WTC11 (cell line): Measurements from ENCODE around the gene CALY. TPM values are rescaled to one million over a fixed set of nuclear protein-coding genes. Genes with fewer than 3 reads are reported as not detected.

ENCODE experiments used
- ATAC-seq: fragments of 200-7000 bp; cut with Tn5 transposase; 2 replicates; pipeline ENCODE4 v1.10.0; 2021; ENCODE audit warnings: mild to moderate bottlenecking, moderate library complexity
- CTCF ChIA-PET: fragments of 300-600 bp; sonication (Branson Sonifier 250); formaldehyde crosslinking; loops from one replicate; lab custom pipeline; 2021; ENCODE audit warnings: antibody characterized with exemption; lab: Charles Lee
- POLR2A ChIA-PET: fragments of 350-600 bp; sonication (Branson Sonifier 250); formaldehyde crosslinking; loops from one replicate; lab custom pipeline; 2021; ENCODE audit warnings: antibody characterized with exemption; lab: Charles Lee
- DNase-seq: peaks from one replicate; pipeline ENCODE4 v3.0.0; 2021; ENCODE audit warnings: low spot score
- H3K27ac Mint-ChIP-seq: 2 replicates; pipeline ENCODE4 v1.8.0; 2021; ENCODE audit warnings: mixed read lengths
- H3K27me3 Mint-ChIP-seq: 2 replicates; pipeline ENCODE4 v1.8.0; 2021; ENCODE audit warnings: low read depth, mild to moderate bottlenecking, moderate library complexity, mixed read lengths
- H3K36me3 Mint-ChIP-seq: 2 replicates; pipeline ENCODE4 v1.8.0; 2021; ENCODE audit warnings: mixed read lengths
- H3K4me1 Mint-ChIP-seq: 2 replicates; pipeline ENCODE4 v1.8.0; 2022; ENCODE audit warnings: mixed read lengths
- H3K4me3 Mint-ChIP-seq: 2 replicates; pipeline ENCODE4 v1.8.0; 2021; ENCODE audit warnings: mild to moderate bottlenecking, moderate library complexity, mixed read lengths
- H3K9me3 Mint-ChIP-seq: 2 replicates; pipeline ENCODE4 v1.8.0; 2021; ENCODE audit warnings: mixed read lengths
- CTCF ChIP-seq: fragments of 200-600 bp; IDR thresholded peaks from 2 replicates; pipeline ENCODE4 v1.8.0; 2022; ENCODE audit warnings: antibody characterized with exemption
- ESRRA ChIP-seq: sonication (generic); formaldehyde crosslinking; IDR thresholded peaks from 2 replicates; pipeline ENCODE4 v1.8.1; 2022; ENCODE audit warnings: mild to moderate bottlenecking, missing genetic modification reagents, borderline replicate concordance
- ETV6 ChIP-seq: sonication (generic); formaldehyde crosslinking; IDR thresholded peaks from 2 replicates; pipeline ENCODE4 v1.8.1; 2022; ENCODE audit warnings: mild to moderate bottlenecking, missing genetic modification reagents
- FOXJ3 ChIP-seq: sonication (generic); formaldehyde crosslinking; IDR thresholded peaks from 2 replicates; pipeline ENCODE4 v1.9.0; 2021; ENCODE audit warnings: missing genetic modification reagents, mild to moderate bottlenecking, borderline replicate concordance
- GTF2I ChIP-seq: fragments of 250-450 bp; sonication (Bioruptor Pico); conservative IDR thresholded peaks from 2 replicates; pipeline ENCODE4 v1.4.0; 2021; ENCODE audit warnings: mild to moderate bottlenecking
- HMGXB4 ChIP-seq: sonication (generic); formaldehyde crosslinking; IDR thresholded peaks from 2 replicates; pipeline ENCODE4 v1.8.1; 2023; ENCODE audit warnings: mild to moderate bottlenecking, moderate library complexity, missing genetic modification reagents
- IRF2 ChIP-seq: sonication (generic); formaldehyde crosslinking; IDR thresholded peaks from 2 replicates; pipeline ENCODE4 v1.8.0; 2022; ENCODE audit warnings: low read depth, missing genetic modification reagents, borderline replicate concordance
- NFATC4 ChIP-seq: fragments of 250-450 bp; sonication (Bioruptor Pico); IDR thresholded peaks from 2 replicates; pipeline ENCODE4 v1.9.0; 2021; ENCODE audit warnings: mild to moderate bottlenecking
- NR1H2 ChIP-seq: sonication (generic); formaldehyde crosslinking; IDR thresholded peaks from 2 replicates; pipeline ENCODE4 v1.9.0; 2021; ENCODE audit warnings: mild to moderate bottlenecking, moderate library complexity, missing genetic modification reagents
- PRRX2 ChIP-seq: fragments of 250-450 bp; sonication (Bioruptor Pico); IDR thresholded peaks from 2 replicates; pipeline ENCODE4 v1.8.0; 2021; ENCODE audit warnings: mild to moderate bottlenecking
- ZNF263 ChIP-seq: sonication (generic); formaldehyde crosslinking; IDR thresholded peaks from 2 replicates; pipeline ENCODE4 v1.8.1; 2022; ENCODE audit warnings: low read depth, mild to moderate bottlenecking, moderate library complexity, missing genetic modification reagents
- ZNF281 ChIP-seq: sonication (generic); formaldehyde crosslinking; IDR thresholded peaks from 2 replicates; pipeline ENCODE4 v1.8.0; 2023; ENCODE audit warnings: mild to moderate bottlenecking, missing genetic modification reagents
- ZNF396 ChIP-seq: fragments of 250-450 bp; sonication (Bioruptor Pico); IDR thresholded peaks from 2 replicates; pipeline ENCODE4 v1.8.0; 2021; ENCODE audit warnings: mild to moderate bottlenecking, moderate library complexity, borderline replicate concordance
- total RNA-seq: library from RNA; stranded (reverse); gene quantifications from 3 replicates; pipeline ENCODE4 v1.2.3, GENCODE V29; 2021
- TF ChIP-seq, protein P1 (sequence below): sonication (generic); formaldehyde crosslinking; IDR thresholded peaks from 2 replicates; pipeline ENCODE4 v1.8.0; 2023; ENCODE audit warnings: missing genetic modification reagents, mild to moderate bottlenecking, borderline replicate concordance
- TF ChIP-seq, protein P2 (sequence below): sonication (generic); formaldehyde crosslinking; IDR thresholded peaks from 2 replicates; pipeline ENCODE4 v1.8.0; 2023; ENCODE audit warnings: missing genetic modification reagents
- TF ChIP-seq, protein P3 (sequence below): fragments of 250-450 bp; sonication (Bioruptor Pico); IDR thresholded peaks from 2 replicates; pipeline ENCODE4 v1.8.0; 2021; ENCODE audit warnings: mild to moderate bottlenecking
- TF ChIP-seq, protein P4 (sequence below): sonication (generic); formaldehyde crosslinking; IDR thresholded peaks from 2 replicates; pipeline ENCODE4 v1.8.1; 2023; ENCODE audit warnings: mild to moderate bottlenecking, missing genetic modification reagents, moderate library complexity
- TF ChIP-seq, protein P5 (sequence below): sonication (generic); formaldehyde crosslinking; conservative IDR thresholded peaks from 2 replicates; pipeline ENCODE4 v1.8.1; 2022; ENCODE audit warnings: mild to moderate bottlenecking, missing genetic modification reagents

Gene CALY
- total RNA-seq, 1 experiment from 2014 or later: 0.63 TPM

GRCh38 chr10:133343558-133343957, 6.9 kb upstream of the CALY start (continued):
- TF ChIP-seq, protein P1, sequence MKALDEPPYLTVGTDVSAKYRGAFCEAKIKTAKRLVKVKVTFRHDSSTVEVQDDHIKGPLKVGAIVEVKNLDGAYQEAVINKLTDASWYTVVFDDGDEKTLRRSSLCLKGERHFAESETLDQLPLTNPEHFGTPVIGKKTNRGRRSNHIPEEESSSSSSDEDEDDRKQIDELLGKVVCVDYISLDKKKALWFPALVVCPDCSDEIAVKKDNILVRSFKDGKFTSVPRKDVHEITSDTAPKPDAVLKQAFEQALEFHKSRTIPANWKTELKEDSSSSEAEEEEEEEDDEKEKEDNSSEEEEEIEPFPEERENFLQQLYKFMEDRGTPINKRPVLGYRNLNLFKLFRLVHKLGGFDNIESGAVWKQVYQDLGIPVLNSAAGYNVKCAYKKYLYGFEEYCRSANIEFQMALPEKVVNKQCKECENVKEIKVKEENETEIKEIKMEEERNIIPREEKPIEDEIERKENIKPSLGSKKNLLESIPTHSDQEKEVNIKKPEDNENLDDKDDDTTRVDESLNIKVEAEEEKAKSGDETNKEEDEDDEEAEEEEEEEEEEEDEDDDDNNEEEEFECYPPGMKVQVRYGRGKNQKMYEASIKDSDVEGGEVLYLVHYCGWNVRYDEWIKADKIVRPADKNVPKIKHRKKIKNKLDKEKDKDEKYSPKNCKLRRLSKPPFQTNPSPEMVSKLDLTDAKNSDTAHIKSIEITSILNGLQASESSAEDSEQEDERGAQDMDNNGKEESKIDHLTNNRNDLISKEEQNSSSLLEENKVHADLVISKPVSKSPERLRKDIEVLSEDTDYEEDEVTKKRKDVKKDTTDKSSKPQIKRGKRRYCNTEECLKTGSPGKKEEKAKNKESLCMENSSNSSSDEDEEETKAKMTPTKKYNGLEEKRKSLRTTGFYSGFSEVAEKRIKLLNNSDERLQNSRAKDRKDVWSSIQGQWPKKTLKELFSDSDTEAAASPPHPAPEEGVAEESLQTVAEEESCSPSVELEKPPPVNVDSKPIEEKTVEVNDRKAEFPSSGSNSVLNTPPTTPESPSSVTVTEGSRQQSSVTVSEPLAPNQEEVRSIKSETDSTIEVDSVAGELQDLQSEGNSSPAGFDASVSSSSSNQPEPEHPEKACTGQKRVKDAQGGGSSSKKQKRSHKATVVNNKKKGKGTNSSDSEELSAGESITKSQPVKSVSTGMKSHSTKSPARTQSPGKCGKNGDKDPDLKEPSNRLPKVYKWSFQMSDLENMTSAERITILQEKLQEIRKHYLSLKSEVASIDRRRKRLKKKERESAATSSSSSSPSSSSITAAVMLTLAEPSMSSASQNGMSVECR (CRISPR knock-in tag): no peak
- TF ChIP-seq ZNF396 (CRISPR knock-in tag): no peak

- no peak for ATAC-seq
- no peaks in the 10 kb centered on the region for H3K36me3 Mint-ChIP-seq
- CTCF ChIA-PET: interaction anchor here (0.9 to 1.5 kb wide), 2 partner anchors 13 to 15 kb away, joined by 4 to 7 read pairs; partner anchors contain the start of gene FUOM
- no peak for DNase-seq
- TF ChIP-seq NR1H2 (CRISPR knock-in tag): no peak
- TF ChIP-seq, protein P2, sequence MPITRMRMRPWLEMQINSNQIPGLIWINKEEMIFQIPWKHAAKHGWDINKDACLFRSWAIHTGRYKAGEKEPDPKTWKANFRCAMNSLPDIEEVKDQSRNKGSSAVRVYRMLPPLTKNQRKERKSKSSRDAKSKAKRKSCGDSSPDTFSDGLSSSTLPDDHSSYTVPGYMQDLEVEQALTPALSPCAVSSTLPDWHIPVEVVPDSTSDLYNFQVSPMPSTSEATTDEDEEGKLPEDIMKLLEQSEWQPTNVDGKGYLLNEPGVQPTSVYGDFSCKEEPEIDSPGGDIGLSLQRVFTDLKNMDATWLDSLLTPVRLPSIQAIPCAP (CRISPR knock-in tag): no peak
- no peak for TF ChIP-seq CTCF
- no peak for TF ChIP-seq FOXJ3 (CRISPR knock-in tag)
- TF ChIP-seq, protein P3, sequence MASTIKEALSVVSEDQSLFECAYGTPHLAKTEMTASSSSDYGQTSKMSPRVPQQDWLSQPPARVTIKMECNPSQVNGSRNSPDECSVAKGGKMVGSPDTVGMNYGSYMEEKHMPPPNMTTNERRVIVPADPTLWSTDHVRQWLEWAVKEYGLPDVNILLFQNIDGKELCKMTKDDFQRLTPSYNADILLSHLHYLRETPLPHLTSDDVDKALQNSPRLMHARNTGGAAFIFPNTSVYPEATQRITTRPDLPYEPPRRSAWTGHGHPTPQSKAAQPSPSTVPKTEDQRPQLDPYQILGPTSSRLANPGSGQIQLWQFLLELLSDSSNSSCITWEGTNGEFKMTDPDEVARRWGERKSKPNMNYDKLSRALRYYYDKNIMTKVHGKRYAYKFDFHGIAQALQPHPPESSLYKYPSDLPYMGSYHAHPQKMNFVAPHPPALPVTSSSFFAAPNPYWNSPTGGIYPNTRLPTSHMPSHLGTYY (CRISPR knock-in tag): no peak
- no peak for TF ChIP-seq PRRX2 (CRISPR knock-in tag)
- TF ChIP-seq NFATC4 (CRISPR knock-in tag): no peak
- TF ChIP-seq ESRRA (CRISPR knock-in tag): no peak
- TF ChIP-seq GTF2I (CRISPR knock-in tag): no peak
- TF ChIP-seq HMGXB4 (CRISPR knock-in tag): no peak
- TF ChIP-seq IRF2 (CRISPR knock-in tag): no peak
- no peak for TF ChIP-seq ETV6 (CRISPR knock-in tag)
- TF ChIP-seq, all 79 proteins: peak for 0
- Mint-ChIP-seq H3K9me3 (peaks cover 10% of the 10 kb centered on the region), H3K27me3 (peaks cover 35% of the 10 kb centered on the region), H3K4me3 (no peak overlapping the region), H3K4me1 (peaks cover 15% of the 10 kb centered on the region), H3K27ac (no peak overlapping the region)
- POLR2A ChIA-PET: no interaction called here
These were observed 6.2 kb upstream of the CALY start for GRCh38 chr10:133342942-133343341.

DNA sequence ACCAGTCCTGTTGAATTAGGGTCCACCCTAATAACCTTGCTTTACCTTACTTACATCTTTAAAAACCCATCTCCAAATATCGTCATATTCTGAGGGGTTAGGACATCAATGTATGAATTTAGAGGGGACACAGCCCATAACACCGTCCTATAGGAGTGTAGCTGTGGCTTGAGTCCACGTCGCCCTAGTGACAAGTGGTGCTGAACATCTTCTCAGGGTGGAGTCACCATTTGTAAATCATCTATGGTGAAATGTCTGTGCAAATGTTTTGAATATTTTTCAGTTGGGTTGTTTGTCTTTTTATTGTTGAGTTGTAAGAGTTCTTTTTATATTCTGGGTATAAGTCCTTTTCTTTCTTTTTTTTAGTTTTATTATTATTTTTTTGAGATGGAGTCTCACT, 5.3 kb upstream of the CALY start:
- ChIA-PET CTCF (interaction anchor here (1.0 kb wide), 1 partner anchor 12 kb away, joined by 4 read pairs; no protein-coding TSS in a partner anchor), POLR2A (no interaction called here)
- peaks cover 35% of the 10 kb centered on the region for H3K27me3 Mint-ChIP-seq
- no peak overlapping the region for H3K27ac Mint-ChIP-seq
- peaks cover 10% of the 10 kb centered on the region for H3K9me3 Mint-ChIP-seq
- peaks cover 14% of the 10 kb centered on the region for H3K4me1 Mint-ChIP-seq
- H3K4me3 Mint-ChIP-seq: no peak overlapping the region
- no peak for ATAC-seq
- H3K36me3 Mint-ChIP-seq: no peaks in the 10 kb centered on the region
- DNase-seq: no peak
- TF ChIP-seq ZNF281 (CRISPR knock-in tag): no peak
- TF ChIP-seq, protein P4, sequence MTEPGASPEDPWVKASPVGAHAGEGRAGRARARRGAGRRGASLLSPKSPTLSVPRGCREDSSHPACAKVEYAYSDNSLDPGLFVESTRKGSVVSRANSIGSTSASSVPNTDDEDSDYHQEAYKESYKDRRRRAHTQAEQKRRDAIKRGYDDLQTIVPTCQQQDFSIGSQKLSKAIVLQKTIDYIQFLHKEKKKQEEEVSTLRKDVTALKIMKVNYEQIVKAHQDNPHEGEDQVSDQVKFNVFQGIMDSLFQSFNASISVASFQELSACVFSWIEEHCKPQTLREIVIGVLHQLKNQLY (CRISPR knock-in tag): no peak
- no peak for TF ChIP-seq ZNF263 (CRISPR knock-in tag)
- TF ChIP-seq FOXJ3 (CRISPR knock-in tag): no peak
- TF ChIP-seq, protein P5, sequence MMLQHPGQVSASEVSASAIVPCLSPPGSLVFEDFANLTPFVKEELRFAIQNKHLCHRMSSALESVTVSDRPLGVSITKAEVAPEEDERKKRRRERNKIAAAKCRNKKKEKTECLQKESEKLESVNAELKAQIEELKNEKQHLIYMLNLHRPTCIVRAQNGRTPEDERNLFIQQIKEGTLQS (CRISPR knock-in tag): no peak
